ENCODE measurements around the gene QSER1.
"Not testable (repeated sequence)": the region's sequence is repeated elsewhere in the genome, so short reads cannot be mapped to it uniquely, and the experiment has no call there.

QSER1 gene

GRCh38 chr11:32891657-32892354, 805 bp upstream of the QSER1 start:
- DNase-seq: no peak

DNA sequence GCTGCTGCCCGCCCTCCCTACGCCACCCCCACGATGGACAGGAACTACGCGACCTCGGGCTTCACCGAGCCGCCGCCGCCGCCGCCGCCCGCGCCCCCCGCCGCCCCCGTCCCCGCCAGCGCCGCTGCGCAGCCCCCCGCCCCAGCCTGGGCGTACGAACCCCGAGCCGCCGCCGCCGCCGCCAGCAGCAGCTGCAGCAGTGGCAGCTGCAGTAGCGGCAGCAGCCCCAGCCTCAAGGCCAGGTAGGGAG, 407 bp downstream of the QSER1 start:
- DNase-seq: no peak

DNA sequence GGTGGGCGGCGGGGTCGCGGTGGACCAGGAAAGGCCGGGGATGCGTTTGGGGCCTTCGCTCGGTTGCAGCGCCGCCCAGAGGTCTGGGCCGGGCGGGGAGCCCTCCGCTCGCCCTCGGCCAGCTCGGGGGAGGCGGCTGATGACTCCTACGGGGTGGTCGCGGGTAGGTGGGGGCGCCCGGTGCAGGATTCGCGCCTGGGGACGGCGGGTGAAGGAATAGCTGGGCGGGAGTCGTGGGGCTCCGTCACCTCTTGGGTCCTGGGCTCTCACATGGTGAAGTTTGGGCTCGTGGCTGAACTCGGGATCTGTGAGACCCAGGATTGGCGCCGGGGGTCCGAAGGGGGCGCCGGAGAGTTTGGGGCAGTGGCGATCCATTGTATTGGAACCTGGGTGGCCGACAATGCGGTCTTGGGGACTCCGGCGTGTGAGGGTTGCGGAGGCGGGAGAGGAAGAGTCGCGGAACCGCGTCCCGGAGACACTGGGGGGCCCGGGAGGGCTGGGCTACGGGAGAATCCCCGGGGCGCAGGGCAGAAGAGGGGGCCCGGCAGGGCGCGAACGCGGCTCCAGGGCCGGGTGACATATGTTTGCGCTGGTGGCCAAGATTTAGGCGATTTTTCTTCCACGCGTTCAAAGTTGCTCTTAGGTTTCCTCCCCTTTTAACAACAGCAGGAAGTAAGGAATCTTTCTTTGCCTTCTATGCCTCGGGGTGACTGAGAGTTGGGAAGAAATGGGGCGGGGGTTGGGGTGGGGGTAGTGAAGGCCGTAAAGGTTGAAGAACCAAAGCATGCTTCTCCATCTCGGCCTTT, 935 bp downstream of the QSER1 start:
- peak; percentile 47 for DNase-seq

DNA sequence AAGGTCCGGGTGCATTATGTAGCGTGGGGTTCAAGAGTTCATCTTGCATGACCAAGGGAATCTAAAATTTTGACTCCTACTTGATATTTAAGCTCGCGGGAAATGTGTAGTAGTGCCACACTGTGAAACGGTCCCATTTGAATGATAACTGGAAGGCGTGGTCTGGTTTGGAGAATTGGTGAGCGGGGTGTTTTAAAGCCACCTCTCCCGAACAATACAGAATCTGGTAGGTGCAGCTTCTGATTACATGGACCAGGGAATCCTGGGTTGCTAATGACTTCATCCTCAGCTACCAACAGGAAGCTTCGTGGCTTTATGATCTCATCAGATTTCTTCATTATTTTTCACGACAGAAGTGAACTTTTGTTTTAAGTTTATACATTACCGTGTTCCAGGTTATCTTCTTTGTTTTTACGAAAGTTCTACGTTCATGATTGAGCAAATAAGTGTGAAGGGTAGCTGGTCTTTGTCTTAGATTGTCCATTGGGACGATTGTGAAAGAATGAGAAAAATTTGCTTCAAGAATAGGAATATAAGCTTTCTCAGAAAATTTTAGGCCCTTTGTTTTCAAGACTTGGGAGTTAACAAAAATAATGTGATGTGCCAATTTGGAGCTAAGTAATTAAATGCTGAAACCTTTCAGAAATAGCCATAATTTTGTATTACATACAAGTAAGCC, 1.7 kb downstream of the QSER1 start:
- peak; percentile 7 for DNase-seq

- no peak for DNase-seq
Measured at GRCh38 chr11:32894921-32895320, 2.3 kb downstream of the QSER1 start.

DNA sequence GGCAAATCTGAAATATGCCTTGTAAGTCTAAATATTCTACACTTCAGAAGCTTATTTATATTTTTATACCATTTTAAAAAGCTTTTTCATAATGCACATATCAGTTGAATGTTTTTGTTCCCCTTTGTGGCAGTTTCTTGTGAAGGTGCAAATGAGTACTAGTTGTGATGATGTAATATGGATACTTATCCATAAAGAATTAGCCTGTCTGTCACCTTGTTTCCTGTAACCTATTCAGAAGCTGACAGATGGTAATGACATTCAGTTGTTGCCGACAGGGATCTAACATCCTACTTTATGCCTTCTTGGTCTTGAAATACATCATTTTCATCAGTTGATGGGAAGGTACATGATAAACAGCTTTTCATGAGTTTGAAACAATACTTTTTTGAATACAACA, 2.9 kb downstream of the QSER1 start:
- no peak for DNase-seq

DNA sequence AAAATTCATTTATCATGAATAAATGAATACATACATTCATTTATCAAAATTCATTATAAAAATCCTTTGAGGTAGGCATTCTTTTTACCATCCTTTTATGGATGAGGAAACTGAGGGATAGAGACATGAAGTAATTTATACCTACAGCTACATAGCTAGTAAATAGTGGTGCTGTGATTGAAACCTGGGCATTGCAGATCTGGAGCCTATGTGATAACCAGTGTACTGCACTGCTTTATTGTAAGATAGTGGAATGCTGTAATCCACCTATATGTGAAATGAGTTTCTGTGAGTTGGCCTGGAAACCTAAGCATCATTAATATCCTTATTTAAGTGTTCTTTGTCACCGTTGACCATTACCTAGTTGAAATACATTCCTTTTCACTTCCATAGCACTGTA, 4.5 kb downstream of the QSER1 start:
- no peak for DNase-seq

GRCh38 chr11:32899438-32899837, 6.8 kb downstream of the QSER1 start:
- no peak for DNase-seq

DNA sequence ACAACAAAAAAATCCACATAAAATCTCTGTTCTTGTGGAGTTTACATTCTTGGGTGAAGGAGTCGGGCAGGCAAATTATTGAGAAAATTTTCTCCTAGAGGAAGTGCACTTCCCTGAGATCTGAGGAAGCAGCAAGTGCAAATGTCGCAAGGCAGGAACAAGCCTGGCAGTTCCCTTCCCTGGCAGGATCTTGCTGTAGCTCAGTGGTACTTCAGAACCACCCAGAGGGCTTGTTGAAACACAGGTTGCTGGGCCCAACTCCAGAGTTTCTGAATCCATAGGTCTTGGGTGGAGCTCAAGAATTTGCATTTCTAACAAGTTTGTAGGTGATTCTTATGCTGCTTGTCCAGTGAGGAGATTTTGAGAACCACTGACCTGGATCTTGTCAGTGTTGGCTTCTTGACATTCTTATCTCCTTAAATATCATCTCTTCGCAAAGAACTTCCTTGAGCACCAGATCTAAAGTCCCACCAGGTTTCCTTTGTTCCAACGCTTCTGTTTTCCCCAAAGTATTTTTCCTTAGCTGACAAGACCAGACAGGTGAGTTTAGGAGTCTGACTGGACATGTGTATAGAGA, 9.6 kb downstream of the QSER1 start:
- no peak for DNase-seq

GRCh38 chr11:32905028-32905667, 12.5 kb downstream of the QSER1 start:
- DNase-seq: no peak

DNA sequence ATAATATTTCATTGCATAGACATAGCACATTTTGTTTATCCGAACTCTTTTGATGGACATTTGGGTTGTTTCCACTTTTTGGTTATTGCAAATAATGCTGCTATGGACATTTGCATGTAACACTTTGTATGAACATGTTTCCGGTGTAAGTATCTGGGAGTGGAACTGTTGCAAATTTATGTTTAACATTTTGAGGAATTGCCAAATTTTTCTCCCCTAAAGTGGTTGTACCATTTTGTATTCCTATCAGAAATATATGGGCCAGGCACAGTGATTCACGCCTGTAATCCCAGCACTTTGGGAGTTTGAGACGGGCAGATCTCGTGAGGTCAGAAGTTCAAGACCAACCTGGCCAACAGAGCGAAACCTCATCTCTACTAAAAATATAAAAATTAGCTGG, 16.0 kb downstream of the QSER1 start:
- no peak for DNase-seq

- no peak for DNase-seq
Measured at GRCh38 chr11:32911413-32911812, 18.8 kb downstream of the QSER1 start.

DNA sequence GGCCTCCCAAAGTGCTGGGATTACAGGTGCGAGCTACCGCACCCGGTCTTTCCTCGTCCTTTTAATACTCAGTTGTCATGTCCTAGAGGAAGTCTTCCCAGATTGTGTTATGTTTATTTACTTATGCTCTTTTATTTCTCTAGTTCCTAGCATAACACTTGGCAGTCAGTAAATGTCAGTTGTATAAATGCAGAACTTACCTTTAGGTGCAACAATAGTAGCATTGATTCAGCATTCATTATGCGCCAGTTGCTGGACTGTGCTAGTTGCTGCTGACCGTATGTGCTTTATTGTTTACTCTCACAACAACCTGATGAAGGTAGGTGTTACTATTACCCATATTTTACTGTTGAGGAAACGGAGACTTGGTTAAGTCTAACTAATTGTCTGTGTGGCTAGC, 20.8 kb downstream of the QSER1 start:
- no peak for DNase-seq

GRCh38 chr11:32916361-32916760, 23.8 kb downstream of the QSER1 start:
- no peak for DNase-seq

DNA sequence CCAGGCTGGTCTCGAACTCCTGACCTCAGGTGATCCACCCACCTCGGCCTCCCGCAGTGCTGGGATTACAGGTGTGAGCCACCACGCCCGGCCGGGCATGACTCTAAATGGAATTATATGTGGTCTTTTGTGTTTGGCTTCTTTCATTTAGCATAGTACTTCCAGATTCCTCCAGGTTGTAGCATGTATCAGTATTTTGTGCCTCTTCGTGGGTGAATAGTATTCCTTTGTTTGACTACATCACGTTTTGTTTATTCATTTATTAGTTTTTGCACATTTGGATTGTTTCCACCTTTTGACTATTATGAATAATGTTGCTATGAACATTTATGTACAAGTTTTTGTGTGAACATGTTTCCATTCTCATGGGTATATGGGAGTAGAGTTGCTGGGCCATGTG, 24.4 kb downstream of the QSER1 start:
- DNase-seq: no peak

- DNase-seq: no peak
Measured at GRCh38 chr11:32918427-32918826, 25.8 kb downstream of the QSER1 start.

DNA sequence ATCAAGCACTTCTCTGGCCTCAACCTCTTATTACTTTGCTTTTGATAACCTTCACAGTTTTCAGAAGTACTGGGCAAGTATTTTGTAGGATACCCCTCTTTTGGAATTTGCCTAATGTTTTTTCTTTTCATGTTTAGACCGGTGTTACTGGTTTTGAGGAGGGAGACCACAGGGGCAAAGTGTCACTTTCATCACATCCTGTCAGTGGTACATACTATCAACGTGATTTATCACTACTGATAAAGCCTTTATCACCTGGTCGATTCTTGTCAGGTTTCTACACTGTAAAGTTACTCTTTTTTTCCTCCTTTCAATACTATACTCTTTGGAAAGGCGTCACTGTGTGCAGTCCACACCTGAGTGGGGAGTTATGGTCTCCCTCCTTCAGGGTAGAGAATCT, 26.7 kb downstream of the QSER1 start:
- DNase-seq: no peak

- DNase-seq: no peak
Measured at GRCh38 chr11:32920570-32920969, 28.0 kb downstream of the QSER1 start.

DNA sequence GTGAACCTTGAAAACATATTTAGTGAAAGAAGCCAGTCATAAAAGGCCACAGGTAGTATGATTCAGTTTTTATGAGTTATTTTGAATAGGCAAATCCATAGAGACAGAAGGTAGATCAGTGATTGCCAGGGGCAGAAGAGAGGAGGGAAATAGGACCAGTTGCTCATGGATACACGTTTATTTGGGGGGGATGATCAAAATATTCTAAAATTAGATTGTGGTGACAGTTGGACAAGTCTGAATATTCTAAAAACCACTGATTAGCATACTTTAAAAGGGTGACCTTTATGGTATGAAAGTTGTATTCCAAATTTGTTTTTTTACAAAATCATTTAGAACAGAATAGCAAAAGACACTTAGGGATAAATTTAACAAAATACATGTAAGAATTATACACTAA, 28.6 kb downstream of the QSER1 start:
- no peak for DNase-seq

DNA sequence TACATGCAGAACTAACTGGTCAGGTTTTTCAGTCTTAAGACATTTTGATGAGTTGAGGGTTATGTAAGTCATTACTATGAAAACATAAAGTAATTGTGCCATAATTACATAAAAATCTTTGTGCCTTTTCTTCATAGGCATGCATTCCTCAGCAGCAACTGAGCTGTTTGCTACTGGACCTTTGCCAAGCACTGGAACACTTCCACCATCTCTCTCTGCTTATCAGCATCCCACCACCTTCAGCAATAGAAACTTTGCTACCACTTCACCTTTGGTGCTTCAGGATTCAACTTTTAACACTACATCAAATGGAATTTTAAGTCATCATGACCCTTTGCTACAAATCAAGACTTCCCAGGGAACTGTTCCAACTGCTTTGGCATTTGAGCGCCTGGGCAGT, 39.0 kb downstream of the QSER1 start:
- no peak for DNase-seq

DNA sequence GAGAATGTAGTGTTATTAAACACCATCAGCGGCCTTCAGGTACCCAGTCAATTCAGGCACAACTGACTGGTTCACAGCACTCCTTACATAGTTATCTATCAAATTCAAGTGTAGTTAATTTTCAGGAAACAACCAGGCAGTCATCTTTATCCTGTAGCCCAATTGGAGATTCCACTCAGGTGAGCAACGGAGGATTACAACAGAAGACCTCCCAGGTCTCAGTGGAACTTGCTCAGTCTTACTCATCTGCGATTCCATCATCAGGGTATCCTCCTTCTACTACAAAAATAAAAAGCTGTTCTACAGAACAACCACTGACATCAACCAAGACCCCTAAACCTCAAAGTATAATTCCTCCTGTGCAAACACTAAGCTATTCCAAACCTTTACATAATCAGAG, 39.6 kb downstream of the QSER1 start:
- DNase-seq: no peak

DNA sequence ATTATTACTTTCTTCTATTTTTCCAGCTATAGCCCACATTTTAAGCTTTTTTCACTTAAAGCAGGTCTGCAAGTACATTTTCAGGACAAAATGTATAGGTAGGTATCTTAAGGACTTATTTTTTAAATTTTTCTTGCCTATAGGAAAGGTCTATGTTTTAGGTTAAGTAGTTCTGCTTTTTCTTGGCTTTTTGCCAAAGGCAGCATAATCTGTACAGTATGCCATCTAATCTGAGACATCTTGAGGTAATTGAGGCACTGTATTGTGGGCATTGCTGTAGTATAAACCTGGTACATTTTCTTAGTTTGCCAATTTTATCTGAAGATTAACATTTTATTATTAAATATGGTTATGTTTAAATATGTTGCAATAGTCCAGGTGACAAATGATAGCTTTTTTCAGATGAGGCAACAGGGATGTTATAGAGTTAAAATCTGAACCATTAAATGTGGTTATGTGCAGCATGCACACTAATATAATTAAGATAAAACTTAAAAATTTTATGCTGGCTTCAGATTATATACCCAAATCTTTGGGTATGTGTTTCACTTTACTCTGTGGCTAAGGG, 42.9 kb downstream of the QSER1 start:
- no peak for DNase-seq

- not testable (repeated sequence) for DNase-seq
Measured at GRCh38 chr11:32936178-32936577, 43.6 kb downstream of the QSER1 start.
